K562 (cell line): ENCODE measurements around the gene MOCS3. TPM values are rescaled to one million over a fixed set of nuclear protein-coding genes. Genes with fewer than 3 reads are reported as not detected.

Experiments used
- ATAC-seq: fragments of 200-7000 bp; cut with Tn5 transposase; 3 replicates; pipeline ENCODE4 v1.9.1; 2020; ENCODE audit warnings: moderate library complexity
- BruUV-seq: library from RNA; stranded (reverse); fragments of 400-500 nt; replicated peaks from 2 replicates; lab custom pipeline; 2021; lab: Mats Ljungman, UMichigan
- CTCF ChIA-PET: fragments of 300-600 bp; formaldehyde crosslinking; extraction: SDS; loops from one replicate; lab custom pipeline; 2021; ENCODE audit warnings: low intra/inter-chr PET ratio; lab: Yijun Ruan, JAX
- POLR2A ChIA-PET: fragments of 300-600, 350-650 bp; sonication (Branson Sonifier 250); formaldehyde crosslinking; extraction: SDS; loops from one replicate; lab custom pipeline; 2021; ENCODE audit warnings: antibody characterized with exemption, inconsistent platforms; lab: Yijun Ruan, JAX
- DNase-seq, 4 experiments: peaks; one replicate each; pipeline versions ENCODE4 v3.0.0 to v3.0.0-alpha.2; 2011 to 2018; ENCODE audit warnings: low spot score in 3 of 4, mixed read lengths in 3 of 4; ENCODE audit errors: extremely low read depth in 1 of 4
- FAIRE-seq: peaks from 2 replicates; lab custom pipeline; 2011; peaks lifted over from hg19 to GRCh38; lab: Jason Lieb, UNC
- H2AFZ ChIP-seq: 2 replicates; pipeline ENCODE4 v1.6.0; 2011; ENCODE audit warnings: low read depth, low read length, control low read depth, inconsistent platforms
- H3K27ac ChIP-seq: fragments of 200-600 bp; 3 replicates; pipeline ENCODE4 v1.8.0; 2011; ENCODE audit warnings: low read depth, mild to moderate bottlenecking, control low read depth, inconsistent platforms, low read length, moderate library complexity, mixed read lengths; ENCODE audit errors: extremely low read depth
- H3K27me3 ChIP-seq, 2 experiments: fragments of 300-600 bp in 1 of 2; 2 replicates in 1 of 2; 3 replicates in 1 of 2; pipeline versions ENCODE4 v1.6.0 to v1.8.0; 2011; ENCODE audit warnings: inconsistent platforms in 2 of 2, low read length in 2 of 2, mild to moderate bottlenecking in 1 of 2, mixed read lengths in 1 of 2, moderate library complexity in 1 of 2; ENCODE audit not compliant: control insufficient read depth in 2 of 2, insufficient read depth in 2 of 2
- H3K36me3 ChIP-seq: fragments of 300-600 bp; 3 replicates; pipeline ENCODE4 v1.8.0; 2011; ENCODE audit warnings: mild to moderate bottlenecking, low read length, inconsistent platforms; ENCODE audit not compliant: control insufficient read depth, insufficient read depth
- H3K4me1 ChIP-seq, 2 experiments: fragments of 200-600 bp in 1 of 2; replicated peaks in 1 of 2; 2 replicates in 1 of 2; 3 replicates in 1 of 2; pipeline versions ENCODE4 v1.5.1 to v1.8.0; 2011; ENCODE audit warnings: inconsistent platforms in 2 of 2, low read length in 2 of 2, mild to moderate bottlenecking in 1 of 2, mixed read lengths in 1 of 2, moderate library complexity in 1 of 2; ENCODE audit not compliant: control insufficient read depth in 2 of 2, insufficient read depth in 2 of 2
- H3K4me2 ChIP-seq: 2 replicates; pipeline ENCODE4 v1.6.1; 2011; ENCODE audit warnings: low read length, control low read depth, inconsistent platforms, mixed read lengths; ENCODE audit not compliant: insufficient read depth
- H3K4me3 ChIP-seq: fragments of 200-600 bp; sonication (generic), shearing (Covaris generic); 2 replicates; pipeline ENCODE4 v1.5.1; 2016; ENCODE audit warnings: control low read depth, inconsistent platforms
- H3K79me2 ChIP-seq: fragments of 200-600 bp; 3 replicates; pipeline ENCODE4 v1.8.0; 2011; ENCODE audit warnings: low read length, inconsistent platforms; ENCODE audit not compliant: control insufficient read depth, insufficient read depth
- H3K9ac ChIP-seq, 2 experiments: 2 replicates each; pipeline versions ENCODE4 v1.6.0 to v1.6.1; 2011; ENCODE audit warnings: low read depth in 2 of 2, low read length in 2 of 2, control low read depth in 1 of 2, inconsistent platforms in 1 of 2, mild to moderate bottlenecking in 1 of 2, mixed read lengths in 1 of 2; ENCODE audit not compliant: insufficient read depth in 1 of 2
- H3K9me1 ChIP-seq: one replicate; pipeline ENCODE4 v1.6.0; 2011; ENCODE audit warnings: inconsistent platforms, mild to moderate bottlenecking, low read length, moderate library complexity; ENCODE audit not compliant: control insufficient read depth, insufficient read depth
- H3K9me3 ChIP-seq: replicated peaks from 2 replicates; pipeline ENCODE4 v1.5.1; 2011; ENCODE audit warnings: low read depth, low read length, inconsistent platforms; ENCODE audit not compliant: control insufficient read depth, insufficient read depth
- H4K20me1 ChIP-seq: replicated peaks from 2 replicates; pipeline ENCODE4 v1.6.1; 2011; ENCODE audit warnings: low read length, inconsistent platforms, mixed read lengths; ENCODE audit not compliant: control insufficient read depth, insufficient read depth
- CBX8 ChIP-seq: fragments of 200-600 bp; sonication (generic); IDR thresholded peaks from 2 replicates; pipeline ENCODE4 v1.6.1; 2012; ENCODE audit warnings: borderline replicate concordance, mixed run types, low read depth, mild to moderate bottlenecking, moderate library complexity, mixed read lengths, low read length, control low read depth, inconsistent platforms; ENCODE audit not compliant: poor library complexity, severe bottlenecking; ENCODE audit errors: extremely low read depth
- DPF2 ChIP-seq: fragments of 450-650 bp; IDR thresholded peaks from 2 replicates; pipeline ENCODE4 v1.6.1; 2016
- ESRRB ChIP-seq: fragments of 250-450 bp; sonication (Bioruptor Pico); IDR thresholded peaks from 2 replicates; pipeline ENCODE4 v1.5.0; 2020; ENCODE audit warnings: mild to moderate bottlenecking, moderate library complexity, borderline replicate concordance
- WGBS: fragments of 100-300 bp; shearing (Covaris generic); methylation state at CpG from one replicate; pipeline ENCODE4 v1.1.6; 2016; ENCODE audit warnings: low coverage, mixed read lengths; ENCODE audit not compliant: insufficient coverage; ENCODE audit errors: missing lambda C conversion rate; 5-methylcytosine and 5-hydroxymethylcytosine counted together
- in situ Hi-C: fragments of 300-500 bp; cut with MboI; formaldehyde crosslinking; loops from 4 replicates; pipeline ENCODE4 v1.15.0; 2018; ENCODE audit warnings: inconsistent platforms, mixed read lengths
- intact Hi-C: fragments of 100-400 bp; cut with micrococcal nuclease; formaldehyde crosslinking; loops from 2 replicates; pipeline ENCODE4 v1.14.2; 2022
- polyA plus RNA-seq, 8 experiments: library from polyadenylated mRNA; depleted of rRNA in 4 of 8; stranded (reverse) in 5 of 8; unstranded in 3 of 8; fragments of >200 nt; fragmentation: Nextera tagmentation in 2 of 8; fragmentation: Illumina TruSeq in 1 of 8; extraction: Ambion mirVana in 2 of 8; extraction: Trizol in 1 of 8; gene quantifications; 2 replicates each; pipeline versions ENCODE4 v1.2.1 to v1.2.3, GENCODE V29; 2011 to 2014; ENCODE audit warnings: inconsistent platforms in 1 of 8, missing spikeins in 1 of 8
- total RNA-seq, 7 experiments: library from RNA; depleted of rRNA in 6 of 7; stranded (reverse); fragments of >200 nt in 6 of 7; fragmentation: Illumina TruSeq in 2 of 7; extraction: Trizol in 2 of 7; gene quantifications; 2 replicates each; pipeline versions ENCODE4 v1.2.1 to v1.2.3, GENCODE V29; 2011 to 2021; ENCODE audit warnings: low replicate concordance in 1 of 7
- TF ChIP-seq, protein P1 (sequence below): fragments of 250-450 bp; sonication (Bioruptor Pico); IDR thresholded peaks from 2 replicates; pipeline ENCODE4 v1.4.0; 2020; ENCODE audit warnings: mild to moderate bottlenecking, moderate library complexity

Gene MOCS3
- total and polyA plus RNA-seq, 9 of the 15 experiments (the other 6 are each of a cell fraction or from before 2014, with no cell fraction given): 0.70 to 6.2 (median 2.9) TPM

GRCh38 chr20:50981714-50982048 lies 23.1 kb downstream of the MOCS3 start:
- Histone ChIP-seq H2AFZ (no peak overlapping the region), H3K4me2 (no peak overlapping the region), H3K27ac (no peak overlapping the region), H3K9me1 (no peaks in the 10 kb centered on the region), H3K4me3 (no peak overlapping the region), H3K9me3 (no peaks in the 10 kb centered on the region), H4K20me1 (no peaks in the 10 kb centered on the region; the same call in 1 of the 2 replicates), H3K9ac (no peak overlapping the region), H3K79me2 (no peaks in the 10 kb centered on the region), H3K4me1 (peaks cover 0 to 9% of the 10 kb centered on the region in 2 experiments; a peak in 3 of 5 replicates), H3K36me3 (no peaks in the 10 kb centered on the region), H3K27me3 (peaks cover 20 to 43% of the 10 kb centered on the region in 2 experiments)
- TF ChIP-seq DPF2: no peak
- TF ChIP-seq, protein P1, sequence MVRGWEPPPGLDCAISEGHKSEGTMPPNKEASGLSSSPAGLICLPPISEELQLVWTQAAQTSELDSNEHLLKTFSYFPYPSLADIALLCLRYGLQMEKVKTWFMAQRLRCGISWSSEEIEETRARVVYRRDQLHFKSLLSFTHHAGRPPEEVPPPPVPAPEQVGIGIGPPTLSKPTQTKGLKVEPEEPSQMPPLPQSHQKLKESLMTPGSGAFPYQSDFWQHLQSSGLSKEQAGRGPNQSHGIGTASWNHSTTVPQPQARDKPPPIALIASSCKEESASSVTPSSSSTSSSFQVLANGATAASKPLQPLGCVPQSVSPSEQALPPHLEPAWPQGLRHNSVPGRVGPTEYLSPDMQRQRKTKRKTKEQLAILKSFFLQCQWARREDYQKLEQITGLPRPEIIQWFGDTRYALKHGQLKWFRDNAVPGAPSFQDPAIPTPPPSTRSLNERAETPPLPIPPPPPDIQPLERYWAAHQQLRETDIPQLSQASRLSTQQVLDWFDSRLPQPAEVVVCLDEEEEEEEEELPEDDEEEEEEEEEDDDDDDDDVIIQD: no peak
- no peak for TF ChIP-seq ESRRB
- TF ChIP-seq CBX8: no peak
- in situ Hi-C loops: loop anchor here (25.0 kb wide), 1 partner anchor 1106 kb away; no protein-coding TSS in a partner anchor
- ChIA-PET POLR2A (interaction anchor here (0.7 to 1.2 kb wide), 5 partner anchors 10 to 398 kb away, joined by 3 to 4 read pairs (median 4); no protein-coding TSS in a partner anchor), CTCF (no interaction called here)
- FAIRE-seq (no peak), ATAC-seq (no peak), DNase-seq (no peak)
- 67% methylated on average over 3 of the region's 3 CpGs for WGBS
- intact Hi-C loops: loop anchor here (5.0 to 10.0 kb wide), 2 partner anchors 189 to 643 kb away; no protein-coding TSS in a partner anchor
- BruUV-seq: no TSS peak
